Astrocyte (in vitro differentiated cells and primary cell): Measurements from ENCODE around the gene KRT36.

ENCODE experiments used
- CTCF ChIP-seq: IDR thresholded peaks from 2 replicates; pipeline ENCODE4 v1.5.1; 2011; ENCODE audit warnings: low read depth, mild to moderate bottlenecking, inconsistent platforms, low read length, moderate library complexity; ENCODE audit not compliant: insufficient read depth
- EZH2 ChIP-seq: IDR thresholded peaks from 2 replicates; pipeline ENCODE4 v1.6.1; 2012; ENCODE audit warnings: mild to moderate bottlenecking, low read length, inconsistent platforms; ENCODE audit not compliant: insufficient read depth

- TF ChIP-seq CTCF (no peak), EZH2 (no peak)
Observed at GRCh38 chr17:41539071-41539492, 49.4 kb upstream of the KRT36 start.
